ENCODE measurements around the gene SEC31B. TPM values are rescaled to one million over a fixed set of nuclear protein-coding genes. Genes with fewer than 3 reads are reported as not detected.
A peak's percentile ranks its signal among the peaks of the same experiment; 100 is the strongest.

SEC31B gene
- total and polyA plus RNA-seq, 9 of the 15 experiments (the other 6 are each of a cell fraction or from before 2014, with no cell fraction given), result 0.91 to 7.0 (median 2.4) TPM

DNA sequence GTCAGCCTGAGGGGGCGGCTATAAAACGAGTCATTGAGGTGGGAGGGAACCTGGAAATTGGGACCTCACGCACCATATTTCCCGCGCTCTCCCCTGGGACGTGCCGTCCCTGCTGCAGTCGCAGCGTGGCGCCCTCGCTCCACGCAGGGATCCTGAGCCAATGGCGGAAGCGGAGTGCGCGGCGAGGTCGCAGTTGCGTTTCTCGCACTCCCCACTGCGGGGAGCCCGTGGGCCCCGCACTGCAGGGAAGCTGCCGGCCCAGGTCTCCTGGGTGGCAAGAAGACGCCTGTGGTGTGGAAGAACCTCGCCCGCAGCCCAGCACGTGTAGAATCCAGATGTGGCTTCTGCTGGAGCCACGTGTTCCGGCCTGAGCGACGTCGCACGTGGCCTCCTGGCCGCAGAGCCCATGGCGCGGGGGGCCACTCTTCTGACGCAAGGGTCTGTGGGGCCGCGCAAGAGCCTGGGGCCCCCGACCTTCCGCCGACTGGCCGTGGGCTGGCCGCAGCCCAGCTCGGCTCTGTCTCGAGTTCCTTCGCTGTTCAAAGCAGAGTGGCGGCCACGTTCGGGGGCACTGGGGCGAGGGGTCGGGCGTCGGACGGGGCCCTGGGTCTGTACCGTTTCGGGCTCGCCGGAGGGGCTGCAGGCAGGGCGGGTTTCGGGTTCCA is 42.5 kb upstream of the SEC31B start (continued):
- TF ChIP-seq CREBBP (IDR thresholded peaks at IDR 0.05; ENCODE audit: low read depth, low read length), result no peak
- no peak for TF ChIP-seq PATZ1 (CRISPR knock-in tag; IDR thresholded peaks at IDR 0.05; ENCODE audit: borderline replicate concordance)
- TF ChIP-seq STAT5A (IDR thresholded peaks at IDR 0.05; ENCODE audit: borderline replicate concordance, low read length), result no peak
- TF ChIP-seq KDM4B (IDR thresholded peaks at IDR 0.05; ENCODE audit: borderline replicate concordance in 2 of 2, low read depth in 1 of 2), result no peak
- no peak for TF ChIP-seq HMGN3 (IDR thresholded peaks at IDR 0.05; ENCODE audit: borderline replicate concordance, extremely low read depth, insufficient read length, low read depth, low read length)
- TF ChIP-seq, protein P1, sequence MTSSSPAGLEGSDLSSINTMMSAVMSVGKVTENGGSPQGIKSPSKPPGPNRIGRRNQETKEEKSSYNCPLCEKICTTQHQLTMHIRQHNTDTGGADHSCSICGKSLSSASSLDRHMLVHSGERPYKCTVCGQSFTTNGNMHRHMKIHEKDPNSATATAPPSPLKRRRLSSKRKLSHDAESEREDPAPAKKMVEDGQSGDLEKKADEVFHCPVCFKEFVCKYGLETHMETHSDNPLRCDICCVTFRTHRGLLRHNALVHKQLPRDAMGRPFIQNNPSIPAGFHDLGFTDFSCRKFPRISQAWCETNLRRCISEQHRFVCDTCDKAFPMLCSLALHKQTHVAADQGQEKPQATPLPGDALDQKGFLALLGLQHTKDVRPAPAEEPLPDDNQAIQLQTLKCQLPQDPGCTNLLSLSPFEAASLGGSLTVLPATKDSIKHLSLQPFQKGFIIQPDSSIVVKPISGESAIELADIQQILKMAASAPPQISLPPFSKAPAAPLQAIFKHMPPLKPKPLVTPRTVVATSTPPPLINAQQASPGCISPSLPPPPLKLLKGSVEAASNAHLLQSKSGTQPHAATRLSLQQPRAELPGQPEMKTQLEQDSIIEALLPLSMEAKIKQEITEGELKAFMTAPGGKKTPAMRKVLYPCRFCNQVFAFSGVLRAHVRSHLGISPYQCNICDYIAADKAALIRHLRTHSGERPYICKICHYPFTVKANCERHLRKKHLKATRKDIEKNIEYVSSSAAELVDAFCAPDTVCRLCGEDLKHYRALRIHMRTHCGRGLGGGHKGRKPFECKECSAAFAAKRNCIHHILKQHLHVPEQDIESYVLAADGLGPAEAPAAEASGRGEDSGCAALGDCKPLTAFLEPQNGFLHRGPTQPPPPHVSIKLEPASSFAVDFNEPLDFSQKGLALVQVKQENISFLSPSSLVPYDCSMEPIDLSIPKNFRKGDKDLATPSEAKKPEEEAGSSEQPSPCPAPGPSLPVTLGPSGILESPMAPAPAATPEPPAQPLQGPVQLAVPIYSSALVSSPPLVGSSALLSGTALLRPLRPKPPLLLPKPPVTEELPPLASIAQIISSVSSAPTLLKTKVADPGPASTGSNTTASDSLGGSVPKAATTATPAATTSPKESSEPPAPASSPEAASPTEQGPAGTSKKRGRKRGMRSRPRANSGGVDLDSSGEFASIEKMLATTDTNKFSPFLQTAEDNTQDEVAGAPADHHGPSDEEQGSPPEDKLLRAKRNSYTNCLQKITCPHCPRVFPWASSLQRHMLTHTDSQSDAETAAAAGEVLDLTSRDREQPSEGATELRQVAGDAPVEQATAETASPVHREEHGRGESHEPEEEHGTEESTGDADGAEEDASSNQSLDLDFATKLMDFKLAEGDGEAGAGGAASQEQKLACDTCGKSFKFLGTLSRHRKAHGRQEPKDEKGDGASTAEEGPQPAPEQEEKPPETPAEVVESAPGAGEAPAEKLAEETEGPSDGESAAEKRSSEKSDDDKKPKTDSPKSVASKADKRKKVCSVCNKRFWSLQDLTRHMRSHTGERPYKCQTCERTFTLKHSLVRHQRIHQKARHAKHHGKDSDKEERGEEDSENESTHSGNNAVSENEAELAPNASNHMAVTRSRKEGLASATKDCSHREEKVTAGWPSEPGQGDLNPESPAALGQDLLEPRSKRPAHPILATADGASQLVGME (CRISPR knock-in tag; IDR thresholded peaks at IDR 0.05), result no peak
- no peak for TF ChIP-seq ZNF143 (CRISPR knock-in tag; IDR thresholded peaks at IDR 0.05)
- no peak for TF ChIP-seq CEBPG (CRISPR knock-in tag; IDR thresholded peaks at IDR 0.05)
- TF ChIP-seq CEBPG (tag; conservative IDR thresholded peaks at IDR 0.05 in 1 of 2, IDR thresholded peaks at IDR 0.05 in 1 of 2), result no peak
- TF ChIP-seq MYC (IDR thresholded peaks at IDR 0.05; ENCODE audit: low read depth, low read length), result peak; percentile 57
- no peak for TF ChIP-seq MYC (CRISPR knock-in tag; IDR thresholded peaks at IDR 0.05; ENCODE audit: borderline replicate concordance, low read depth)
- no peak for TF ChIP-seq KAT2B (IDR thresholded peaks at IDR 0.05; ENCODE audit: low read depth, low read length)
- TF ChIP-seq PML (IDR thresholded peaks at IDR 0.05; ENCODE audit: low read length), result no peak
- TF ChIP-seq SMAD2 (IDR thresholded peaks at IDR 0.05; ENCODE audit: low read depth, low read length), result no peak
- TF ChIP-seq MAFG (tag; conservative IDR thresholded peaks at IDR 0.05), result no peak
- no peak for TF ChIP-seq ETS2 (tag; IDR thresholded peaks at IDR 0.05; ENCODE audit: borderline replicate concordance, poor library complexity, severe bottlenecking)
- peak in 1 of 2 experiments; percentile 48; a peak in 1 of 4 replicates for TF ChIP-seq MAZ (CRISPR knock-in tag; conservative IDR thresholded peaks at IDR 0.05 in 1 of 2, IDR thresholded peaks at IDR 0.05 in 1 of 2)
- no peak for TF ChIP-seq ZBTB7A (IDR thresholded peaks at IDR 0.05; ENCODE audit: borderline replicate concordance, control insufficient read depth, low read depth, low read length)
- no peak for TF ChIP-seq SRSF1 (IDR thresholded peaks at IDR 0.05; ENCODE audit: low read depth, low read length)
- TF ChIP-seq BRCA1 (IDR thresholded peaks at IDR 0.05), result no peak
- TF ChIP-seq BRCA1 (CRISPR knock-in tag; IDR thresholded peaks at IDR 0.05), result no peak
